ENCODE measurements around the gene SNRPF.

Gene SNRPF

GRCh38 chr12:95882080-95882479, 23.3 kb downstream of the SNRPF start:
- Histone ChIP-seq H3K36me3 (ENCODE audit: control insufficient read depth, insufficient read depth, low read length) (no peaks in the 10 kb centered on the region), H3K27ac (no peak overlapping the region), H3K4me1 (no peaks in the 10 kb centered on the region), H3K4me2 (ENCODE audit: low read length) (no peak overlapping the region), H2AFZ (no peak overlapping the region), H3K9me3 (ENCODE audit: control insufficient read depth, low read length) (no peaks in the 10 kb centered on the region), H3K79me2 (no peaks in the 10 kb centered on the region), H3K4me3 (ENCODE audit: low read depth, low read length) (no peak overlapping the region), H3K9ac (no peak overlapping the region), H3K27me3 (ENCODE audit: control insufficient read depth, insufficient read depth, low read length) (peaks cover 3% of the 10 kb centered on the region)
- no peak for TF ChIP-seq CTCF (IDR thresholded peaks at IDR 0.05)

GRCh38 chr12:95882873-95883272, 24.1 kb downstream of the SNRPF start:
- H3K9ac ChIP-seq = no peak overlapping the region
- no peaks in the 10 kb centered on the region for H3K4me1 ChIP-seq
- no peak overlapping the region for H3K4me2 ChIP-seq (ENCODE audit: low read length)
- no peak for TF ChIP-seq CTCF (IDR thresholded peaks at IDR 0.05)
- H2AFZ ChIP-seq = no peak overlapping the region
- H3K9me3 ChIP-seq (ENCODE audit: control insufficient read depth, low read length) = no peaks in the 10 kb centered on the region
- H3K27ac ChIP-seq = no peak overlapping the region
- H3K79me2 ChIP-seq = no peaks in the 10 kb centered on the region
- H3K27me3 ChIP-seq (ENCODE audit: control insufficient read depth, insufficient read depth, low read length) = peaks cover 3% of the 10 kb centered on the region
- H3K4me3 ChIP-seq (ENCODE audit: low read depth, low read length) = no peak overlapping the region
- no peaks in the 10 kb centered on the region for H3K36me3 ChIP-seq (ENCODE audit: control insufficient read depth, insufficient read depth, low read length)

GRCh38 chr12:95884998-95885397, 26.2 kb downstream of the SNRPF start:
- no peaks in the 10 kb centered on the region for H3K36me3 ChIP-seq (ENCODE audit: control insufficient read depth, insufficient read depth, low read length)
- H3K9ac ChIP-seq = no peak overlapping the region
- H2AFZ ChIP-seq = no peak overlapping the region
- no peak overlapping the region for H3K27ac ChIP-seq
- peaks cover 3% of the 10 kb centered on the region for H3K27me3 ChIP-seq (ENCODE audit: control insufficient read depth, insufficient read depth, low read length)
- H3K4me3 ChIP-seq (ENCODE audit: low read depth, low read length) = no peak overlapping the region
- H3K79me2 ChIP-seq = no peaks in the 10 kb centered on the region
- no peaks in the 10 kb centered on the region for H3K9me3 ChIP-seq (ENCODE audit: control insufficient read depth, low read length)
- TF ChIP-seq CTCF (IDR thresholded peaks at IDR 0.05) = no peak
- H3K4me2 ChIP-seq (ENCODE audit: low read length) = no peak overlapping the region
- H3K4me1 ChIP-seq = no peaks in the 10 kb centered on the region

GRCh38 chr12:95887311-95887710, 28.6 kb downstream of the SNRPF start:
- Histone ChIP-seq H3K36me3 (ENCODE audit: control insufficient read depth, insufficient read depth, low read length) (no peaks in the 10 kb centered on the region), H3K27ac (no peak overlapping the region), H3K4me1 (no peaks in the 10 kb centered on the region), H3K9ac (no peak overlapping the region), H3K4me3 (ENCODE audit: low read depth, low read length) (no peak overlapping the region), H3K4me2 (ENCODE audit: low read length) (no peak overlapping the region), H2AFZ (no peak overlapping the region), H3K27me3 (ENCODE audit: control insufficient read depth, insufficient read depth, low read length) (no peaks in the 10 kb centered on the region), H3K79me2 (no peaks in the 10 kb centered on the region), H3K9me3 (ENCODE audit: control insufficient read depth, low read length) (no peaks in the 10 kb centered on the region)
- TF ChIP-seq CTCF (IDR thresholded peaks at IDR 0.05) = no peak

GRCh38 chr12:95890958-95891357, 32.2 kb downstream of the SNRPF start:
- Histone ChIP-seq H3K27ac (no peak overlapping the region), H3K27me3 (ENCODE audit: control insufficient read depth, insufficient read depth, low read length) (no peaks in the 10 kb centered on the region), H3K79me2 (no peaks in the 10 kb centered on the region), H3K4me3 (ENCODE audit: low read depth, low read length) (no peak overlapping the region), H3K4me2 (ENCODE audit: low read length) (no peak overlapping the region), H2AFZ (no peak overlapping the region), H3K9ac (no peak overlapping the region), H3K4me1 (no peaks in the 10 kb centered on the region), H3K9me3 (ENCODE audit: control insufficient read depth, low read length) (no peaks in the 10 kb centered on the region), H3K36me3 (ENCODE audit: control insufficient read depth, insufficient read depth, low read length) (no peaks in the 10 kb centered on the region)
- TF ChIP-seq CTCF (IDR thresholded peaks at IDR 0.05) = no peak

All from parathyroid adenoma (tissue), 2 donors.